NOMO-1 treated with DMSO at 0.1 percent for 48 hours (cell line): ENCODE measurements around the gene TBL1Y.
"Not testable (repeated sequence)": the region's sequence is repeated elsewhere in the genome, so short reads cannot be mapped to it uniquely, and the experiment has no call there.

Experiments used
- DNase-seq: peaks from one replicate; lab custom pipeline; 2025; ENCODE audit not compliant: unreplicated experiment; lab: John Stamatoyannopoulos, UW

TBL1Y gene

DNA sequence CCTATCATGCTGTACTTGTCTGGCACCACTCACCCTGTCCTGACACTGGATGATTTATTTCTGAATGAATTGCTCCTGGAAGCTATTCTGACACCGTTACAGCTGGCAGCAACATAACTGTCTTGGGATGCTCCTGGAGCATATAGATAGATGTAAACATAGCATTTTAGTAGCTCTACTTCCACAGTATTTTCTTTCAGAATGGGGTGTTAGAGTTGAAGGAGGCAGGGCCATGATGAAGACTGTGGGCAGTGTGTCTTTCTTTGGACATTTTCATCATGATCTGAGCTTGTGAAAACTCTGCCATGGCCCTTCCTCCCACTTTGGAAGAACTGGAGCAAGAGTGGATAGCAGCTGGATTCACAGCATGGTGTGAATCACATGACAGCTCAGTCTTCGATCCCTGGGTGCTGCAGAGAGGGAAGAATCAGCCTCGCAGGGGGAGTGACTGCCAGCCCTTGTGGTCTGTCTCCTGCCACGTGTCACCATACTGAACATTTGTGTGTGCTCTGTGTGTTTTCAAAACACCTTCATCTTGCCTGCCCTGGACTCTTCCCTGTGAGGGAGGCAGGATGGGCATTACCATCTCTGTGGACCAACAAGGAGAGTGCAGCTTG lies 61.9 kb downstream of the TBL1Y start:
- DNase-seq, result no peak

DNA sequence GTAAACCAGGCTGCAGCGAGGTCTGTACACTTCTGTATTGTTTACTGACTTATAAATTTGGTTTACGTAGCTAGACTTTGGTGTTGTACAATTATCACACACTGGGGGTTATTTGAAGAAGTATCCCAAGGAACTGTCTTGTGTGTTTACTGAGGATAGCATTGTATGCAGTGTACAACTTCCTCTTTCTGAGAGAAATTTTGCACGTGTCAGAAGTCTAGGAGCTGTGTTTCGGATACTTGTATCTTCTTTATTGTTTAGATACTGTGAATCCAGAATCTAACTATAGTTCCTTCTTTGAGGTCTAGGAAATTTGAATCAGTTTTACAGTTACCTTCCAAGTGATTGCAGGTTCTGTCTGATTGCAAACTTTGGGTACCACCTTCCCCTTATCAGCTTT lies 64.5 kb downstream of the TBL1Y start:
- DNase-seq, result no peak

DNA sequence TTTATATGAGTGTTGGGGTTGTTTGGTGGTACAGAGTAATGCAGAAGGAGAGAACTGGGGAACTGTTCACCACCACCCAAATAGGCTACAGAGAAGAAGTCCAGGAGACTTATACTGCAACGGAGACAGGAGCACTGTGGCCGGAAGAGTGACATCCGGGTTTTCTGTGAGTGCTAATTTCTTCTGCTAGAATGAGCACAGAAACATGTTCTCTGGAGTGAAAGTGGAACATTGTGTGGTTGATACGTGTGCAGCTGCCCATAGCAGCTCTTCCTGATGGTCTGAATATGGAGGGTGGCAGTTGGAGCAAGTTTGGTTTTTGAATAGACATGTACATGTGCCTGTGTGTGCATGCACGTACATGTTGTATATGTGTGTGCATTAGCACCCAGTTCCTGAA lies 67.3 kb downstream of the TBL1Y start:
- no peak for DNase-seq

DNA sequence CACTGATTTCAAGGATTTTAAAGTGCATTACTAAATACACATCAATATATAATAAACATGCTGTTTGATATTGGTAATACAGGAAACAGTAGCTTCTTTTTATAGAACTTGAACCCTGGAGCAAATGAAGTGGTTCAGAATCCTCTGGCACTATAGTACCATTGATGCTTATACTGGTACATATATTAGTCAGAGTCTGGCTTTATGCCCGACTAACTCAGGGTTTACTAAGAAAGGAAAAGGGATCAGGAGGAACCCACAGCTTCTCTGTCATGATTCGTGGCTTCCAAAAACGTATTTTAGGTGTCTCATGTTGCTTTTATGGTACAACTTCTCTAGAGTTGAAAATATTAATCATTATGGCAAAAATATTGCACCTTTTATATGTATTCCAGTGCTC lies 72.7 kb downstream of the TBL1Y start:
- DNase-seq, result no peak

DNA sequence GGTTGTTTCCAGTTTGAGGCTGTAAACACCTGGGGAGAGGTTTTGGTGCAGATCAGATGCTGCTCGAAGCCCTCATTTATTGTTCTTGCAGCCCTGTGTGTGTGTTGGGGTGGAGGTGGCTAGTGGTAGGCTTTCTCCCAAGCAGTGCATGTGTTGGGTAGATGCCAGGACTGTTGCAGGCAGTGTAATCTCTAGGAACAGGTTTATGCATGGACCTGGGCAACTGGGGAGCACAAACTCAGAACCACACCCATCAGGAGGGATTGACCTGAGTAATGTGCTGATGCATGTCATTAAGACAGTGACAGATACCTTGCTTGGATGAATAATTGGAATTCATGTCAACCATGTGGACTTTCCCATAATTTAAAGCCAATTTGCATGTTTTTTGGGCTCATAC lies 77.3 kb downstream of the TBL1Y start:
- DNase-seq, result no peak

DNA sequence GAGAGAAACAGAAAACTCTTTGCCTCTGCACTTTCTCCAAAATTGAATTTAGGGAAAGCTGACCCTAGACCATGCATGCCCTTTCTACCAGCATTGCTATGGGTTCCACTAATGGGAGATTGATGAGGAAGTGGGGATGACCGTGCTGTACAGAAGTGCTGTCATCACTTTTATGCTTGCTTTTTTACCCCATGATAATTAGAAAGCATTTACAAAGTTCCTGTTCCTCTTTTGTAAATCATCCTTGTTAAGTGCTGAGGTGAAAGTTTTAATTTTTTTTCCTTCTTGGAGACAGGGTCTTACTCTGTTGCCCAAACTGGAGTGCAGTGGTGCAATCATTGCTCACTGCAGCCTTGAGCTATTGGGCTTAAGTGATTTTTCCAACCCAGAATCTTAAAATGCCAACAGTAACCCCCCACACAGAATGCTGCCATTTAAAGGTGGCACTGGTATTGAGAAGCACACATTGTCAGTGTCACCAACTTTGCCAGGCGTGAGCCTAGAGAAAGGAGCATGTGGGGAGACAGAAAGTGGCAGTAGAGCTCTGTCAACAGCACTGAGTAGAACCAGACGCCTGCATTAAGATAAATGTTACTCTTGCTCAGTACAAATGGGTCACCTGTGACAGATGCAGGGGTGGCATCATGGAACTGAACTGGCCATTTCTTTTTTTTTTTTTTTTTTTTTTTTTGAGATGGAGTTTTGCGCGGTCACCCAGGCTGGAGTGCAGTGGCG lies 79.6 kb downstream of the TBL1Y start:
- no peak for DNase-seq

DNA sequence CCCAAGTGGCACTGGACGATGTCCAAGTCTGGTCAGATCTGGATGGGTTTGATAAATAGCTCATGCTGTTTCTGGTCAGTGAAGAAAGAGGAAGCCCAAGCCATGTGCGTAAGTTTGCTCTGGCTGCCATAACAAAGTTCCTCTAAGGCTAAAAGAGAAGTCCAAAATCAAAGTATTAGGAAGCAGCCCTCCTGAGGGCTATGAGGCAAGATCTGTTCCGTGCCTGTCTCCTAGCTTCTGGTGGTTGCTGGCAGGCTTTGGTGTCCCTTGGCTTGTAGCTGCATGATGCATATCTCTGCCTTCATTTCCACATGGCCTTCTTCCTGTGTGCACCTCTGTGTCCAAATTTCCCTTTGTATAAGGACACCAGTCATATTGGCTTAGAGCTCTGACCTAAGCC lies 81.5 kb downstream of the TBL1Y start:
- no peak for DNase-seq

DNA sequence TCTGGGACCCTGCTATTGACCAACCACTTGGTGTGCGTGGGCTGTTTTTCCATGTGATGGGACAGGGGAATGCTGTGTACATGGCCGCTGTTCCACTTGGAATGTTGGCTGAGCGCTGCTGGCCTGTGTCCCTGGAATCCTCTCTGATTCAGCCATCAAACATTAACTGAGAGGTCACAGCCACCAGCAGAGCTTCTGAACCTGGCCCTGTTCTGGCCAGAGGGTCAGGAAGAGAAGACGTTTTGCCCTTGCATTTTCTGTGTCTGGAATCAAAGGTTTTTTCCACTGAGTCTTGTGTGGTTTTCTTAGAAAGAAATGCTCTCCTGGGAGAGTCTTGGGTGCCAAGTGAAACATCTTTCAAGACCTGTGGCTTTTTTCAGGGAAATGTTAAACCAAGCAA lies 85.5 kb downstream of the TBL1Y start:
- no peak for DNase-seq

DNA sequence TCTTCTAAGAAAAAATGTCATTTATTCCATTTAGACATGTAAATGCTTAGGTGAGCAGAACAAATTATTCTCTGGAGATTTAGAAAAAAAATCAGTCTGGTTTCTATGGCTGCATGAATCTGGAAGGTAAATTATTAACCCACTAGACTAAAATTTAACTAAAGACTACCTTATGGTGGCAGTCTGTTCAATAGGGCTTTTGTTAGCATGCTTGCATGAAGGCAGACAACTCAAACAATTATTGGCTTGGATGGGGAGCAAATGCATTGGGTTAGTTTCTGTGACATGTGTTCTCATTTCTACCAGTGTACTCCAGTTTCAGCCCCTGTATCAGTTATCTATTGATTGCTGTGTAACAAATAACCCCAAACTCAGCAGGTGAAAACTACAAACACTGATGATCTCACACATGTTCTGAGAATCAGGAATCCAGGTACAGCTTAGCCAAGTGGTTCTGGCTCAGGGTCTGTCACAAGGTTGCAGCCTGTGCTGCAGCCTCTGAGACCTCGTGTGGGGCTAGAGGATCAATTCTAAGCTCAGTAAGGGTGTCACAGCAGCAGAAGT lies 87.1 kb downstream of the TBL1Y start:
- no peak for DNase-seq

DNA sequence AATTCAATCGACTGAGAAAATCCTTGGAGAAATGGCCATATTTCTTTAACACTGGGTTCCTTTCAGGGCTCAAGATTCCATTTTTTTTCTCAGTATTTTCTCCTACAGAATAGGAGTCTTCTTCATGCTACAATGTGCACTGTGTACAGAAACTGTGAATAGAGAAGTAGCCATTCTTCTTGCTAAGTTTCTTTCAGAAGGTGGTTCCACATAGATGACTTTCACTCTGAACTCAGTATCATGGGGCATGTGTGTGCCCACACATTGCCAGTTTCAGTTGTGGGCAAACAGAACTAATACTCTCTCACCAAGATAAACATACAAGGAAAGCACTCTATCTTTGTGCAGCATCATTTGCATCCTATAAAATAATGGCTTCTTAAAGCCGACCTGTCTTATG lies 89.4 kb downstream of the TBL1Y start:
- no peak for DNase-seq

DNA sequence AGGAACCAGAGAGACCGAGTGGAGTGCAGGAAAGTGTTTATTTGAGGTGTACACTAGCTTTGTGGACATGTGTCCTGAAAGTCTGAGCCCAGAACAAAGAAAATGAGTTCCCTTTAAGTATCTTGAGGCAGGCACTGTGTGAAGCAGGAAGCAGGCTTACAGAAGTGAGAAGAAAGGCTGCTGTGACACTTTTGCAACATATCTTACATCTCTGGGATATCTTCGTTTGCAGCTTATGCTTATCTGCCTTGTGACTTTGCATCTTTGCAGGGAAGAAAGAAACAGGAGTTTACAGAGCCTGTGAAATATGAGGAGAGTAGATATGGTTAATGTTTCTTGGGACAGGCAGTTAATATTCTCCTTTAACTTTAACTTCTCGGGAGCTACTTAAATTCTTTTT lies 92.1 kb downstream of the TBL1Y start:
- DNase-seq, result no peak

DNA sequence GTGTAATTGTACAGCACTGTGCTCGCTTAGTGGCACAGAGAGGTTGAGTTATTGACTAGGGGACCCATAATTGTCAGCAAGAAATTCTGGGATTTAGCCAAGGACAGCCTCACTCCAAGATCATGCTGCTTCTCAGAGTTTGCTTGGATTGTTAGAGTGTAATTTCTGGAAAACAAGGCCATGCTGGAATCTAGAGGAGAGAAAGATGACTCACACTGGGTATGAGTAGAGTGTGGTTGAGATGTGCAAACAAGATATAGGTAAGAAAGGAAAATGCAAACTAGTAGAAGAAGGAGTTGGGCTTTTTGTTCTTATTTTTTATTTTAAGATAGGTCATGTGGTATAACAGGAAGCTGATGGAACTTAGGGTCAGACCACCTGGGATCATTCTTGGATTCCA lies 97.4 kb downstream of the TBL1Y start:
- no peak for DNase-seq

DNA sequence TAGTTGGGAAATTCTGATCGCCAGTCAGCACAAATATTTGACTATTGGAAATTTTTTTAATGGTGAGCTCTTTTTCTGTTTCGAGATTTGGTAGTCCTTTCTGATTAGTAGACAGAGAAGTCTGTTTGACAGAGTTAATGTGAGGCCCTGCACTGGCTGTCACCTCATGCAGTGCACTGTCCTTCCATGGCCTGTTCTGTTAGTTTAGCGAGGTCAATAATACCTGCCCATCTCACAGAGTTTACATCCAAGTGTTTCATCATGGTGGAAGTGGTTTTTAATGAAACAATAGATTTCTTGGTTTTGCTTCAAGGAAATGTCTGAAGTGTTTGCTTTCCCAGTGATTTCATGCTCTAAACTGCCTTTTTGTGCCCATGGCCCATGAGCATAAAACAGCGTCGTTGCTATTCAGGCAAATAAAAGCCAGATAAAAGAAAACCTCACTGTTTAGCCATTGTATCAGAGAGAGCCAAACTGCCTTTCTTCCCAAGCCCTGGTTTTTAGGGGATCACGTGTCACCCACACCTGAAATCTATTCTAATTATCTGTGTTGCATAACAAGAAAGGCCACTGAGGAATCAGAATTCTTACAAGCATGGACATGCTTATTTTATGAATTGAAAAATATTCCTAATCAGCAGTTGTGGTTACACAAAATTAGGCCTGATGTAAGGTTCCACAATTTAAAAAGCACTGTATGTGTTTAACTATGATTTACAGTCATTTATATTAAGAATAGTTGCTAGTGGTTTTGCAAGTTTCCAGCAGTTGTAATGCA lies 98.3 kb downstream of the TBL1Y start:
- DNase-seq, result no peak

DNA sequence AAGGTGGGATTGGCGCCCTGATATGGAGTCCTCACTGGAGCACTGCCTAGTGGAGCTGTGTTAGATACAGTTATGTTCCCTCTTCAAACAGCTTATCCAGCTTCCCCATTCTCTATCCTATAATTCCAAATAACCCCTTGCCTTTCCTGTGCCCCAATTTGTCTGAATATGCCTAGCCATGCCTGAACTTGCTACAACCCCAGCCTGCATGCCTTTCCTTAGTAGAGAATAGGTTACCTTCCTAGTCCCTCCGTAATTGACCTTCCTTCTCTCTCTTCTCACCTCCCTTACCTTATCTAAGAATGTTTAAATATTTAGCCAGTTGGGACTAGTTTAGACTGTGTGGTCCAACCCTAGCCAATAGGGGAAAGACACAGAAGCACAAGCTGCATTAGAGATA lies 102.6 kb downstream of the TBL1Y start:
- DNase-seq, result no peak

DNA sequence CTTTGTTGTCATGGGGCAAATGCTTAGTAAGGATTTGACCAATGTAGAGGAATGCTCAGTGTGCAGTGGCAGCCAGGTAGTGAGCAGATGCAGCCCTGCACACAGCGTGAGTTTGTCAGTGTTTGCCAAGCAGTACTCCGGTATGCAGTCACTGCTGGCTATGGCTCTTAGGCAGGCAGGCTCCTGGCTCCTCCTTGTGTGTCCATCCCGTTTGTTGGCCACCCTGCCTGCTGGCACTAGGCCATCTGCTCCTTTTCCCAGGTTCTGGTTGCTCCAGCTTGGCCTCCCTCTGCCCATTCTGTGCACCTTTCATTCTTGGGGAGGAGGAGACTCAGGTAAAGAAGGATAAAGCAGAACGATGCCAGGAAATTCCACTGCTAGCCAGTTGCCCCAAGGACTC lies 106.0 kb downstream of the TBL1Y start:
- no peak for DNase-seq

DNA sequence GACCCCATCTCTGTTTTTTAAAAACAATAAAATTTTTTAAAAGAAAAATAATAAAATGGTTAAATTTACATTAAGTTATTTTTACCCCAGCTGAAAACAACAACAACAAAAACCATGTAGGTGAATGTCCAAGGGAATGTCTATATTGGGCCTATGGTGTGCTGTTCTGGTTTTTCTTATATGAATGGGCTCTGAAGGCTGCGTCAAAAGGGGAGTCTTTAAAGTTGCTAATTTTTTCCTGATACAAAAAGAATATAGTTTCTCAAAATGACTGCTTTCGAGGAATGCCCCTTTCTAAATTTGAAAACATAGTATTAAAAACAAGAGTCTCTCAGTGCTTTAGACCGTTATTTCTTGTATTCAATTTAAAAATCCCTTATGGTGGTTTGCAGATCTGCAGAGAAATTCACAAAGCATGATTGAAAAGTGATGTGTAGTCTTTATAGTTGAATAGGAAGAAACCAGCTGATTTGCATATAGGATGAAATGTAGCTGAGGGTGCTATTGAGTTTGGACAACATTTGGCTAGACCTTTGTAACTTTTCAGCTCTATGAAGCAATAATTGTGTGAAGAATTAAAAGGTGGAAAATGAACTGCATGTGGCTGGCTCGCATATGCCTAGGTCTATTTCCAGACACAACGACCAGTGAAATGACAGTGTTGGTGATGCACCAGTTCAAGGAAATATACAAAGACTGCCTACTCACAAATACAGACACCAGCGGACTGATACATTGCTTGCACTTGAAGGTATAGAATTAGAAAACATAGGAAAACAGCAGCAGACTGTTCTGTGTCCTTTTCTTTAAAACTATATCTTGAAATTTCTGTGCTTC lies 107.0 kb downstream of the TBL1Y start:
- no peak for DNase-seq

DNA sequence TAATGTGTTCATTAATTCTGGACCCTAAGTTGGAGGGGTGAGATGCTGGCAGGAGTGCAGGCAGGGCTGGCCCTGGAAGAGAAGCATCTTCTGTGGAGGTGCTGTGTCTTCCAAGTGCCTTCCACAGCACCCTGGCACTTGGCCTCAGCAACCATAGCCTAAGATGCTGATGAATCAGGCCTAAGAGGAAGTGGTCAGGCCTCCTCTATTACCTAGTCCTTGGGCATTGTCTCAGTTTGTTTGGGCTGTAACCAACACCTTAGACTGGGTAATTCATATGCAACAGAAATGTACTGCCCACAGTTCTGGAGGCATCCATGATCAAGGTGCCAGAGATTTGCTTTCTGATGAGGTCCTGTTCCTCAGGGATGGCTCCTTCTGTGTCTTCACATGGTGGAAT lies 128.5 kb downstream of the TBL1Y start:
- no peak for DNase-seq

DNA sequence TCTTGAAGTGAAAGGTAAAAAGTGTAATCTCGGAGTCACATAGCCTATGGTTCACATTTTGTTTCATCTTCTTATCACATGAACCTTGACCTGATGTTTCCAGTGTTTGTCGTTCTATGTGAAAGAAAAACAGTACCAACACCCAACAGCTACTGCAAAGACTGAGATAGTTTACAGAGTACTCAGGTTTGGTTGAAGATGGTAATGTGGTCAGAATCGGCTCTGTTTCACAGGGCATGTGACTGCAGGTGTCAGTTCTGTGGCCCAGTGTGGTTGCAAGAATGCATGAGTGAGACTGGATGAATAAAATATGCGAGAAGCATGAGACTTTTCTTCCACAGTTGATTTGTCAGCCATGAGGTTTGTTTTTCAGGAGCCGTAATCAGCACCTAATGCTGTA lies 130.2 kb downstream of the TBL1Y start:
- no peak for DNase-seq

DNA sequence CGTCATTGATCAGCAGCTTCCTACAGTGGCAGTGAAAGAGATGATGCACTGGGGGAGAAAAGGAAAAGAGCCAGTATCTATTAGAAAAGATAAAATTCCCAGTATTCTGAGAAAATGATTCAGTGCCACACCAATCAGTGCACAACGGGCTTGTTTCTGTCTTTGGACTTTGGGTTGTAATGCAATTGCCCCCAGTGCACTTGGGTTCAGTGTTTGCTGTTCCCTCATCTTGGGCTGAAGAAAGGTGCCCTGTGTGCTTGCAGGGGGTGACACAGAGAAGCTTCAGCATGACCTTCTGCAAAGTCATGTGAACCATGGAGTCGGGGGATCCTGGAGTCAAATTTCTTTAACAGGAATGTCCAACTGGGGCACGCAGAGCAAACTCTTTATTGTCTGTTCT lies 131.5 kb downstream of the TBL1Y start:
- no peak for DNase-seq

DNA sequence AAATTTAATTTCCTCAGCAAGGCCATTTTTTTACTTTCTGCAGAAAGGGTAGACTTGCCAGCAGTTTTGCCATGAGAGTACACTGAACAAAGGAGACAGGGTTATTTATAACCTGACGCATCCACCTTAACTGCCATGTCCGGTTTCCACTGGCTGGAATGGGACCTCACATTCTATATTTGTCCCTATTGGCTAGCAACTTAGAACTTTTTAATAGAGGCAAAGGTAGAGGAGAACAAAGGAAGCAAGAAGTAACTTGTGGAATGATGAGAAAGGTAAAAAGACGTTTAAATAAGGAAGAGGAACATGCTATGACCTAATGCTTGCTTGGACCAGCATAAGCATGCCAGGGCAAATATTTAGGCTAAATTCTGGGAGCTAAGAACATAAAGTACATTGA lies 142.0 kb downstream of the TBL1Y start:
- not testable (repeated sequence) for DNase-seq

DNA sequence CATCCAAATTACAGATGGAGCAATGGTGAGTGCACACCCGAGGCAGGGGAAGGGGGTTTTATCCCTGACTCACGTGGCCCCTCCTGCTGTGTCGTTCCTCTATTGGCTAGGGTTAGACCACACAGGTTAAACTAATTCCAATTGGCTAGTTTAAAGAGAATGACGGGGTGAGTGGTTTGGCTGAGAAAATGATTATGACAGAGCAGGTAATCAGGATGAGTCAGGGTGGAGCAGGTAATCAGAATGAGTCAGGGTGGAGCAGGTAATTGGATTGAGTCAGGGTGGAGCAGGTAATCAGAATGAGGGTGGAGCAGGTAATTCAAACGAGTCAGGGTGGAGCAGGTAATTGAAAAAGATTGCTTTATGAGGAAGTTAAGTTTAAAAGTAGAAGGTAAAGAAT lies 146.4 kb downstream of the TBL1Y start:
- no peak for DNase-seq
